ENCODE results near the gene IZUMO2.

- TF ChIP-seq CTCF (IDR thresholded peaks at IDR 0.05 in 4 of 5, conservative IDR thresholded peaks at IDR 0.05 in 1 of 5) (no peak), POLR2A (IDR thresholded peaks at IDR 0.05) (no peak)
Measured at GRCh38 chr19:50173127-50173526, 10.0 kb upstream of the IZUMO2 start.

All from gastrocnemius medialis (tissue), 4 donors.